ENCODE data around the gene GRIK5. TPM values are rescaled to one million over a fixed set of nuclear protein-coding genes. Genes with fewer than 3 reads are reported as not detected.

GRIK5 gene
- polyA plus RNA-seq, 1 donor (not counting 4 experiments of a cell fraction or from before 2014, with no cell fraction given) = 0.17 TPM

GRCh38 chr19:42079886-42080763 is 10.1 kb upstream of the GRIK5 start:
- no peaks in the 10 kb centered on the region for H3K9me3 ChIP-seq (ENCODE audit: control insufficient read depth, low read depth, low read length)
- peaks cover 10% of the 10 kb centered on the region for H3K9me1 ChIP-seq (ENCODE audit: control insufficient read depth, extremely low read depth, insufficient read depth, low read length)
- no peak for TF ChIP-seq CTCF (optimal IDR thresholded peaks at IDR 0.05 in 1 of 3, IDR thresholded peaks at IDR 0.05 in 1 of 3, conservative IDR thresholded peaks at IDR 0.05 in 1 of 3; ENCODE audit: extremely low read depth in 1 of 3, insufficient read depth in 2 of 3, low read length in 3 of 3)
- TF ChIP-seq EZH2 (IDR thresholded peaks at IDR 0.05; ENCODE audit: low read length) = no peak
- dilution Hi-C loops (cut with MboI; ENCODE audit: extremely low pct_ligation_motif_present, low sequenced_read_pairs) = no loop called here
- H3K27ac ChIP-seq (ENCODE audit: control insufficient read depth, insufficient read depth, low read length) = no peak overlapping the region
- H3K9ac ChIP-seq (ENCODE audit: control insufficient read depth, extremely low read depth, insufficient read depth, low read length) = no peak overlapping the region
- no peak overlapping the region for H3K4me2 ChIP-seq (ENCODE audit: control insufficient read depth, extremely low read depth, insufficient read depth, low read depth, low read length)
- H3K4me1 ChIP-seq (ENCODE audit: control insufficient read depth, extremely low read depth, insufficient read depth, low read length) = peaks cover 28% of the 10 kb centered on the region
- peaks cover 61% of the 10 kb centered on the region for H3K79me2 ChIP-seq (ENCODE audit: control insufficient read depth, insufficient read depth, low read length)
- FAIRE-seq (no peak), DNase-seq (ENCODE audit: low read depth, low spot score) (no peak)
- no peaks in the 10 kb centered on the region for H3K27me3 ChIP-seq (ENCODE audit: control insufficient read depth, extremely low read depth, insufficient read depth, low read length)
- H4K20me1 ChIP-seq (ENCODE audit: control insufficient read depth, extremely low read depth, insufficient read depth, low read length) = peaks cover 29% of the 10 kb centered on the region
- H2AFZ ChIP-seq (ENCODE audit: control insufficient read depth, low read length) = no peak overlapping the region
- H3K36me3 ChIP-seq (ENCODE audit: control insufficient read depth in 2 of 2, extremely low read depth in 1 of 2, insufficient read depth in 2 of 2, low read length in 2 of 2) = peaks cover 26 to 28% of the 10 kb centered on the region in 2 experiments
- no peak overlapping the region for H3K4me3 ChIP-seq (ENCODE audit: control insufficient read depth in 2 of 3, extremely low read depth in 1 of 3, insufficient read depth in 2 of 3, low read depth in 1 of 3, low read length in 3 of 3)

GRCh38 chr19:42079276-42079669 is 9.3 kb upstream of the GRIK5 start:
- no peak for FAIRE-seq
- dilution Hi-C loops (cut with MboI; ENCODE audit: extremely low pct_ligation_motif_present, low sequenced_read_pairs) = no loop called here
- Histone ChIP-seq H4K20me1 (ENCODE audit: control insufficient read depth, extremely low read depth, insufficient read depth, low read length) (peaks cover 29% of the 10 kb centered on the region), H3K79me2 (ENCODE audit: control insufficient read depth, insufficient read depth, low read length) (peaks cover 61% of the 10 kb centered on the region), H3K9ac (ENCODE audit: control insufficient read depth, extremely low read depth, insufficient read depth, low read length) (no peak overlapping the region), H3K36me3 (ENCODE audit: control insufficient read depth in 2 of 2, extremely low read depth in 1 of 2, insufficient read depth in 2 of 2, low read length in 2 of 2) (peaks cover 26 to 28% of the 10 kb centered on the region in 2 experiments), H3K9me1 (ENCODE audit: control insufficient read depth, extremely low read depth, insufficient read depth, low read length) (peaks cover 10% of the 10 kb centered on the region), H3K27ac (ENCODE audit: control insufficient read depth, insufficient read depth, low read length) (no peak overlapping the region), H3K4me3 (ENCODE audit: control insufficient read depth in 2 of 3, extremely low read depth in 1 of 3, insufficient read depth in 2 of 3, low read depth in 1 of 3, low read length in 3 of 3) (no peak overlapping the region), H3K27me3 (ENCODE audit: control insufficient read depth, extremely low read depth, insufficient read depth, low read length) (no peaks in the 10 kb centered on the region), H3K9me3 (ENCODE audit: control insufficient read depth, low read depth, low read length) (no peaks in the 10 kb centered on the region), H2AFZ (ENCODE audit: control insufficient read depth, low read length) (no peak overlapping the region), H3K4me1 (ENCODE audit: control insufficient read depth, extremely low read depth, insufficient read depth, low read length) (peaks cover 33% of the 10 kb centered on the region), H3K4me2 (ENCODE audit: control insufficient read depth, extremely low read depth, insufficient read depth, low read depth, low read length) (no peak overlapping the region)
- no peak for DNase-seq (ENCODE audit: low read depth, low spot score)
- TF ChIP-seq EZH2 (IDR thresholded peaks at IDR 0.05; ENCODE audit: low read length) (no peak), CTCF (optimal IDR thresholded peaks at IDR 0.05 in 1 of 3, IDR thresholded peaks at IDR 0.05 in 1 of 3, conservative IDR thresholded peaks at IDR 0.05 in 1 of 3; ENCODE audit: extremely low read depth in 1 of 3, insufficient read depth in 2 of 3, low read length in 3 of 3) (no peak)
